Neural crest cell (in vitro differentiated cells): ENCODE data around the gene CARMIL1. TPM values are rescaled to one million over a fixed set of nuclear protein-coding genes. Genes with fewer than 3 reads are reported as not detected.

ENCODE experiments used
- DNase-seq: peaks from one replicate; pipeline ENCODE4 v3.0.0; 2021; ENCODE audit warnings: low read depth, mixed read lengths, low spot score
- H3K27ac Mint-ChIP-seq: one replicate; pipeline ENCODE4 v1.8.0; 2021; ENCODE audit warnings: mild to moderate bottlenecking, mixed read lengths; ENCODE audit not compliant: unreplicated experiment
- H3K27me3 Mint-ChIP-seq: 2 replicates; pipeline ENCODE4 v1.8.0; 2021; ENCODE audit warnings: low read depth, mild to moderate bottlenecking, mixed read lengths
- H3K36me3 Mint-ChIP-seq: 2 replicates; pipeline ENCODE4 v1.8.0; 2021; ENCODE audit warnings: low read depth, mild to moderate bottlenecking, mixed read lengths
- H3K4me1 Mint-ChIP-seq: 2 replicates; pipeline ENCODE4 v1.8.0; 2021; ENCODE audit warnings: mixed read lengths
- H3K4me3 Mint-ChIP-seq: one replicate; pipeline ENCODE4 v1.8.0; 2021; ENCODE audit warnings: mild to moderate bottlenecking, mixed read lengths
- H3K9me3 Mint-ChIP-seq: 2 replicates; pipeline ENCODE4 v1.8.0; 2021; ENCODE audit warnings: mixed read lengths
- total RNA-seq: library from RNA; stranded (reverse); gene quantifications from 2 replicates; pipeline ENCODE4 v1.2.1, GENCODE V29; 2021
- TF ChIP-seq, protein P1 (sequence below): fragments of 200-600 bp; sonication (generic); conservative IDR thresholded peaks from 2 replicates; pipeline ENCODE4 v1.5.0; 2021; ENCODE audit warnings: antibody characterized with exemption, mild to moderate bottlenecking

The CARMIL1 gene
- total RNA-seq, 1 donor from 2014 or later, result 4.5 TPM

DNA sequence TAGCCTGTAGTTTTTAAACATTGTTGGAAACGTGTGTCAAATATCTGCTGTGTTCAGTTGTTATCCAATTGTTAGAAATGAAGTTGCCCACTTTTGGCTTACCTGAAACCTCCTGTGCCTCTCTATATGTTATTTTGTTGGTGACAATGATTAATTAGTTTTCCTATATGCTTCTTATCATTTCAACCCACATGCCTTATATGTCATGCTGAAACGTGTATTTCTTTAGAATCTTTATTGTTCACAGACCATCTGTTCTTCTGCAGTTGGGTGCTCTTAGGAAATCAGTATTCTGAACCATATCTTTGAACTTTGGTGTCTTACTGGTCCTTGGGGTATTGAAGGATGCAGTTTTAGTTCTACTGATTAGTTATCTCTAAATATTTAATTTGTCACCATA is 281.7 kb downstream of the CARMIL1 start:
- Mint-ChIP-seq H3K27ac (no peak overlapping the region), H3K36me3 (peaks cover 2% of the 10 kb centered on the region), H3K27me3 (no peaks in the 10 kb centered on the region), H3K4me1 (peaks cover 4% of the 10 kb centered on the region), H3K4me3 (no peak overlapping the region), H3K9me3 (no peaks in the 10 kb centered on the region)
- TF ChIP-seq, protein P1, sequence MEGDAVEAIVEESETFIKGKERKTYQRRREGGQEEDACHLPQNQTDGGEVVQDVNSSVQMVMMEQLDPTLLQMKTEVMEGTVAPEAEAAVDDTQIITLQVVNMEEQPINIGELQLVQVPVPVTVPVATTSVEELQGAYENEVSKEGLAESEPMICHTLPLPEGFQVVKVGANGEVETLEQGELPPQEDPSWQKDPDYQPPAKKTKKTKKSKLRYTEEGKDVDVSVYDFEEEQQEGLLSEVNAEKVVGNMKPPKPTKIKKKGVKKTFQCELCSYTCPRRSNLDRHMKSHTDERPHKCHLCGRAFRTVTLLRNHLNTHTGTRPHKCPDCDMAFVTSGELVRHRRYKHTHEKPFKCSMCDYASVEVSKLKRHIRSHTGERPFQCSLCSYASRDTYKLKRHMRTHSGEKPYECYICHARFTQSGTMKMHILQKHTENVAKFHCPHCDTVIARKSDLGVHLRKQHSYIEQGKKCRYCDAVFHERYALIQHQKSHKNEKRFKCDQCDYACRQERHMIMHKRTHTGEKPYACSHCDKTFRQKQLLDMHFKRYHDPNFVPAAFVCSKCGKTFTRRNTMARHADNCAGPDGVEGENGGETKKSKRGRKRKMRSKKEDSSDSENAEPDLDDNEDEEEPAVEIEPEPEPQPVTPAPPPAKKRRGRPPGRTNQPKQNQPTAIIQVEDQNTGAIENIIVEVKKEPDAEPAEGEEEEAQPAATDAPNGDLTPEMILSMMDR, result no peak
- no peak for DNase-seq

DNA sequence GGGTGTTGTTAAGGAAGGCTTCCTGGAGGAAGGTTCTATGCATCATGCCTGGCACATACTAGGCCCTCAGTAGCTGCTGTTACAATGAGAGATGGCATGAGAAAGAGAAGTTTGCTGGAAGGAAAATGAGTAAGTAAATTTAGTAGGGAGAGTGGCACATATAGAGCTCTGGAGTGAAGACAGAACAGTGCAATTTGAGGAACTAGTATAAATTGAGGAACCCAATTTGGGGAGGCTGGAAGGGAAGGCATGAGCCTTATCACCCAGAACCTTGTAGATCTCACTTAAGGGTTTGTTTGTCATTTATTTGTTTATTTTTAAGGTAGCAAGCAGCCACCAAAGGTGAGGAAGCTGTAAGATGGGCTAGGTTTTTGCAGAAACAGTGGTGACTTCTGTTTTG is 285.8 kb downstream of the CARMIL1 start:
- H3K27ac Mint-ChIP-seq, result no peak overlapping the region
- H3K4me1 Mint-ChIP-seq, result no peaks in the 10 kb centered on the region
- H3K36me3 Mint-ChIP-seq, result no peaks in the 10 kb centered on the region
- DNase-seq, result no peak
- no peaks in the 10 kb centered on the region for H3K9me3 Mint-ChIP-seq
- TF ChIP-seq, protein P1, result no peak
- no peak overlapping the region for H3K4me3 Mint-ChIP-seq
- no peaks in the 10 kb centered on the region for H3K27me3 Mint-ChIP-seq

DNA sequence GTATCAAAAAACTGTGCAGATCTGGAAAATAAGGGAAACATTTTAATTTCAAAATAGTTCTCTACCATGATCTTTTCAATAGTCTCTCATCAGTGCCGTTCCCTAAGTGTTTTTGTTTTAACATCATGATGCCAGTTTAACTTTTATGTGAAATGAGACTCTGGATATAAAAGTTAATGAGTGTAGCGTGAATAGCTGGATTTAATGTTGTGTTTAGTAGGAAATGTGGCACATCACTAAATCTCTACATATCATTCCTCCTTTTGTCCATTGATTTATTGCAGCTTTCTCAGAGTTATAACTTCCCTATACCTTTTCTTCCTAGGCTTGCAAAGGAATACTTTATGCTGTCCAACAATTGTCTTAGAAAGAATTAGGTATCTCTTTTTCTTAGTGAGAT is 291.4 kb downstream of the CARMIL1 start:
- Mint-ChIP-seq H3K27ac (no peak overlapping the region), H3K4me1 (no peaks in the 10 kb centered on the region), H3K36me3 (no peaks in the 10 kb centered on the region), H3K9me3 (no peaks in the 10 kb centered on the region), H3K4me3 (no peak overlapping the region), H3K27me3 (no peaks in the 10 kb centered on the region)
- no peak for DNase-seq
- TF ChIP-seq, protein P1, result no peak

DNA sequence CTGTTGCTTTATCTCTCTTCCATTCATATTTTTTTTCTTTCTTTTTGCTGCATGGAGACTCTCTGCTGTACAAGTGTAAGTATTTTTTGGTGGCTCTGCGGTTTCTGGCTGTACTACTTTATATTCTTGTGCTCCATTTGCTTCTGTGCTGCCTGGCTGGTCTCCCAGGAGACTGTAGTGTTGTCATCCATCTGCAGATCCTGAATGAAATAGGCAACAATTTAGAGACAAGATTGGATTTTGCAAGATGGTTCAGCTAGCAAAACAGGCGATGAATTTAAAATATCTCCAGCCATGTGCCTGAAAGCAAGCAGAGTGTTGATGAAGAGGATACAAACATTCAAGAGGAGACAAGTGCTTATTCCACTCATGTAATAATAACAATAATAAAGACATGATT is 297.7 kb downstream of the CARMIL1 start:
- peak overlapping the region; percentile 0 for H3K27ac Mint-ChIP-seq
- H3K4me1 Mint-ChIP-seq, result peaks cover 28% of the 10 kb centered on the region
- no peaks in the 10 kb centered on the region for H3K36me3 Mint-ChIP-seq
- no peaks in the 10 kb centered on the region for H3K9me3 Mint-ChIP-seq
- no peak overlapping the region for H3K4me3 Mint-ChIP-seq
- DNase-seq, result no peak
- TF ChIP-seq, protein P1, result no peak
- no peaks in the 10 kb centered on the region for H3K27me3 Mint-ChIP-seq

DNA sequence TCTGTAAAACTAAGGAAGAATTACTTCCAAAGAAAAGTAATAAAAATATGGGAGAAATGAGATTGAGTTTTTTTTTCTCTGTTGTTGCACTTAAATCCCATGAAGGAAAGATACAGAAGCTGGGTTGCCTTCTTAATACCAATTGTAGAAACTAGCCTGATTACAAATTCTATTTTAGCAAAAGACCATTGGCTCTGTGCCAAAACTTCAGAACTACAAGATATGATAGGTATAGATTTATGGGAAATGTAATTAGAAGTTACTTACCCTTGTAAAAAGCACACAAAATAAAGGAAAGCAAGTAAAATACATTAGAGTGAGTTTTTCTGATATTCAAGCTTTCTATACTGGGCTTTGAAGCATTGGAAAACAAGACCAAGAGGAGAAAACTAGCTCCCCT is 299.4 kb downstream of the CARMIL1 start:
- no peak overlapping the region for H3K27ac Mint-ChIP-seq
- H3K27me3 Mint-ChIP-seq, result no peaks in the 10 kb centered on the region
- peaks cover 28% of the 10 kb centered on the region for H3K4me1 Mint-ChIP-seq
- H3K36me3 Mint-ChIP-seq, result no peaks in the 10 kb centered on the region
- H3K9me3 Mint-ChIP-seq, result no peaks in the 10 kb centered on the region
- H3K4me3 Mint-ChIP-seq, result no peak overlapping the region
- no peak for DNase-seq
- TF ChIP-seq, protein P1, result no peak

DNA sequence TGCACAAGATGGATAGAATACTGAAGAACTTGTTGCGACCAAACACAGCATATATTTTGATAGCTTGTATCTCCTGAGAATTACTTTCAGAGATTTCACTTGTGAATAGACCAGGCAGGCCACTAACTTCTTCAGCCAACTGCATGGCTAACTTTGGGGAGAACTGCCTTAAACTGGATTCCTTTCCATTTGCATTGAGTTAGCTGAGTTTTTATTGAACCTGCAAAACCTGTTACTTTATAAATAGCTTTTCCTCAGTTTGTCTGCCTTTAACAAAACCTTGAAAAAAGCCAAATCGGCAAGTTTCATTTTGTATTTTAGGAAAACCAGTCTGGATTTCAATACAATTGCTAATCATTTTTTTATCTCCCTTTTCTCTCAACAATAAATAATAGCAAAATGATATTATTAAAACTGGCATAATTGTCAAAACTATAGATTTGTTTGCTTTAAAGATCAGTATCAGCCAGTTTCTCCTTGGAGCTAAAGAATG is 300.3 kb downstream of the CARMIL1 start:
- no peaks in the 10 kb centered on the region for H3K27me3 Mint-ChIP-seq
- H3K4me3 Mint-ChIP-seq, result no peak overlapping the region
- DNase-seq, result no peak
- TF ChIP-seq, protein P1, result no peak
- no peak overlapping the region for H3K27ac Mint-ChIP-seq
- no peaks in the 10 kb centered on the region for H3K9me3 Mint-ChIP-seq
- no peaks in the 10 kb centered on the region for H3K36me3 Mint-ChIP-seq
- H3K4me1 Mint-ChIP-seq, result peaks cover 28% of the 10 kb centered on the region
